Fibroblast of skin of scalp (primary cell): ENCODE measurements around the gene REV1.

ENCODE experiments used
- DNase-seq: peaks from one replicate; pipeline ENCODE4 v3.0.0-alpha.2; 2013

The REV1 gene

DNA sequence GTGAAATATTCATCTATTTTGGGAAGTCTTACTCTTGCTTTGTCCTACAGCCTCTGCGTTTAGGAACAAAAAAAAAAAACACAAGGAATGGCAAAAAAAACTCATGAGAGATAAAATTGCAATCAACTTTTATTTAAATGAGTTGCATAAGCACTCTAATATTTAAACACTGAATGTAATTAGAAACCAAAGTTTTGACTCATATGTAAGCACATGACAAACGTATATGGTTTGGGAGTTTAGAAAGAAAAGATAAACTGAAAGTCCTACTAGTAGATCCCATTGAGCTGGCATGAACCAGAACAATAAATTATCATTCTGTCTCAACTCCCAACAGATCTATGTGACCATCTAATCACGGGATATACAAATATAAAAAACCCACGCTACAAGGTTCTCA is 44.8 kb downstream of the REV1 start:
- DNase-seq, result no peak

DNA sequence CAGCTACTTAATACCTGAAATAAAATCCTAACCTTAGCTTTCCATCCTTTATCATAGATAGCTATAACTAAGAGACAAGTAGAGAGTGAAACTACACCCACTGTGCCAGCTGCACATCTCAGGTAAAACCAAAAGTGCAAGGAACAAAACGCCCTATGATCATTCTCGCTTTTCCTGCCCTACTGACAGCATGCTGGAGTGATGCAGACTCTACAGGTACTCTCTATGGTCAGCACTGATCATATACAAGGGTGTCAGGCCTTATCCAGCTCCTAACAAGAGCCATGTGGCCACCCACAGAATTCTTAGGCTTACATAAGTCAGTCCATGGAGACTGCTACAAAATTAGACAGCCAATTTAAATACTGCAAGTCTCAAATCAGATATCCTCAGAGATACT is 45.6 kb downstream of the REV1 start:
- no peak for DNase-seq

DNA sequence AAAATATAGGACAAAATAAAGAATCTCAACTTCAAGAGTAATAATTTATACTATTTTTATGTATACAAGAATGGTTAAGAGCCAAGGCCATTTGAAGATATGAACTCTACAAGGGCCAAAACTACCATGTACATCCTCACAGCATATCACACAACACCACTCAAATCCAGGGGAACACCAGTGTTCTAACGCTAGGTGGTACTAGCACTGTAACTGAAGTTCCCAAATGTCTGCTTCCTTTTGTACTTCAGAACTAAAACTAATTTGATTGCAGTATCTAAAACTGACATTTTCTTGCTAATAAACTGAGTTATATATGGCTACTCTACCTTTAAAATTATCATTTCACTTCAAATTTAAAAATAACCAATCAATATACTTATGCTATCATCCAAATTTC is 47.0 kb downstream of the REV1 start:
- DNase-seq, result no peak

DNA sequence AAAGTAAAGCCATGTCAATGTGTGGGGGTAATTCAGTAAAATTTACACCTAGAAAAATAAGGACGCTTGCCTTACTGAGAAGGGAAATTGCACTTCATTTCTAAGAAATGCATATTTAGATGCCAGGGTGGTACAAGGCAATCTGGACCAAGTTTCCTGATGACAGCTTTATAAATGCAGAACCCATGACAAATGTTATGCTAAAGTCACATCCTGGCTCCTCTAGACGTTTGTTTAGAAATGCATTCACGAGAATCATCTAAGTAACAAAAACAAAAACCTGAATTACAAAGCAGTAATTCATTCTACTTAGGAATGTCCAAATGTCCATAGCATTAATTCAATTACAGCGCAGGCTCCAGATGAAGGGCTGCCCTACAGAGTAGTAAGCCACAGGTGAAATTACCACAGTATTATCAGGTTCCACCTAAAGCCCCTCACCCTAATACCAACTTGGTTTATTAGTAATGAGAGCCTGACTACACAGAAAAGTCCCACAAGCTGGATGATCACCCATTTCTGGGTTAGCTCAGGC is 49.8 kb downstream of the REV1 start:
- no peak for DNase-seq

DNA sequence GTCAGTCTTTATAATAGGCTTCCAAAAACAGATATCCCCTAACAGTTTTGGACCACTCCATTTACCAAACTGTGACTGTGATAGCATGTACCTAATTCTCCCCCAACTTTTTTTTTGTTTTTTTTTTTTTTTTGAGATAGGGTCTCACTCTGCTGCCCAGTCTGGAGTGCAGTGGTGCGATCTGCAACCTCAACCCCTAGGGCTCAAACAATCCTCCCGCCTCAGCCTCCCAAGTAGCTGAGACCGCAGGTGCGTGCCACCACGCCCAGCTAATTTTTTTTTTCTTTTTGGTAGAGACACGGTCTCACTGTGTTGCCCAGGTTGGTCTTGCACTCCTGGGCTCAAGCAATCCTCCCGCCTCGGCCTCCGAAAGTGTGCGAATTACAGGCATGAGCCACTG is 52.9 kb downstream of the REV1 start:
- no peak for DNase-seq

DNA sequence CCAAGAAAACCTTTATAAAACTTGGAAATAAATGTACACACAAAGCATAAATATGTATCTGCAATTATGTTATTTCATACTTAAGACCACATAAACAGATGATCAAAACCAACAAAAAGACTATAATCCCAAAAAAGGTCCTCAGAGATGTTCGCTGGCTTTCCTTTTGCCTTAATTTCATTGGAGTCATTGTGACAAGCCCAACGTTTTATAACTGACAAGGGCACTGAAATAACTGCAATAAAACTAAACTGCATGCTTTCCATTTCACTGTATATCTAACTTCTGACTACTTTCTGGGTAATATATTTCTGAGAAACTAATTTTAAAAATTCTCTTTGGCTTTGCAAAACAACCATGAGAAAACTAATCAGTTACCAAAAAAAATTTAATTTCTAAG is 56.5 kb downstream of the REV1 start:
- DNase-seq, result no peak

DNA sequence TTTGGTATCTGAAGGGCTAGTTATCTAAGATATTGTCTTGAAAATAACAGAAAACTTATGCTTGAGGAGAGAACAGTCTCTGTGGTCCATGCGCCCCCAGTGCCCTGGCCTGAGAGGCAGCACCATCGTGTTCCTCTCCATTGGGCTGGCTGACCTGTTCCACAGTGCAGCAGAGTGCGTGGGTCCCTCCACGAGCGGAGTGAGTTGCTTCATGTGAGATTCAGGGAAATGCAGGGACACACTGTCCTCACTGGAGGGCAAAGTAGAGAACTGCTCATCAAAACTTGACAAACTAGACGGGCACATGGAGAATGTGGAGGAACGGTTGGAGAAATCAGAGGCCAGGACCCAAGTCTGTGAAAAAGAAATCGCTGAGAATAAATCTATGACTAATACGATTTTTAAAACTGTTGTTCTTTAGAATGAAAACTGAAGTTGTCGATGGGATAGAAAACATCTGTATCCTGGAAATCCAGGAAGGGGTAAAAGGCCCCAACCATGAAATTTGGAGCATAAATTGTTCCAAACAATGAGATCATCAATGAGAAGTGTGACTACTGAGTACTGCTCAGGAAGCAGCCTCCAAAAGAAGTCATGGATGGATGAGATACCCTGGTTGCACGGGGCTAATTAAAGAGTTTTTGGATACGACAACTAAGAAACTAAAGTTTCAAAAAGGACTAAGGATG is 58.1 kb downstream of the REV1 start:
- DNase-seq, result no peak

DNA sequence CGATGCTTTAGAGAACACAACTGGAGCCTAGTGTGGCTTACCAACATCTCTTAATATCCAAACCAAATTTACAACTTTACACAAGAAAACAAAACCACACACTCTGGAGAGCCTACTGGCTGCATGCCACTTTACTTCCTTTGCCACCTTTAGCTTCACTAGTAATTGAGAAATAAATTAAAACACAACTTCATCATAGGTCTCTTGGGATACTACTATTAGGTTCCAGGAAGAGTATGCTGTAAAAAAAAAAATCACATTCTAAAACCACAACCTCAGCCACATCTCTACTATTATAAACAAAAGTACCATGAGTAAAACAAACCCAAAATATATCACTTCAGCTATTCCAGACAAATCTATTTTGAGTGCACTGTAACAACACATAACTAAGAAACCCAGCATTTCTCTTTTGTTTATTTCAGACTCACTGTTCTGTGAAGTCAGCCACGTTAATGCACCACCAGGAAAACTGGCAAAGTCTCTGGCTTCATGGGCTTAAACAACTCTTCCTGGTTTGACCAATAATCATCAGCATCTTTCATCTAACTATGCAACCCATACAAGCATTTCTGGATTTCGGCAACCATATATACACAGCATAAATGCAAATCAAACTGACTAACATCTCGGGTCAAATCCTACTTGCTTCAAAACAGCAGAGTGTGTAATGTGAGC is 59.1 kb downstream of the REV1 start:
- peak; percentile 14 for DNase-seq

DNA sequence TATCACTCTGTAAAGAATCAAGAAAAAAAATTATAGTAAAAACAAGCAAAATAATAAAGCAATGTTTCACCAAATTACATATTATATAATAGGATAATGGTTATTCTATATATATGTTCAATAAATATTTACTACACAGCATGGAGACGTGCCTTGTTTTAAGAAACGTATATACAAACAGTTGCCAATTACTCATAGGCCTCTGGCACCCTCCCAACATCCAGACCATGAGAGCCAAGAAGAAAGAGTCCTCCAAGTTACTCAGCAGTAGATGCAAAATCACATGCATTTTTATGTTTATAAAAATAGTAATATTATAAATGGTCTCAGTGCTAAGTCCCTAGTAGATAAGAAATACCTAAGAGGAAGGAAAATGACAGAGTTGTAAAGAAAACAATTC is 64.8 kb downstream of the REV1 start:
- DNase-seq, result peak; percentile 50

DNA sequence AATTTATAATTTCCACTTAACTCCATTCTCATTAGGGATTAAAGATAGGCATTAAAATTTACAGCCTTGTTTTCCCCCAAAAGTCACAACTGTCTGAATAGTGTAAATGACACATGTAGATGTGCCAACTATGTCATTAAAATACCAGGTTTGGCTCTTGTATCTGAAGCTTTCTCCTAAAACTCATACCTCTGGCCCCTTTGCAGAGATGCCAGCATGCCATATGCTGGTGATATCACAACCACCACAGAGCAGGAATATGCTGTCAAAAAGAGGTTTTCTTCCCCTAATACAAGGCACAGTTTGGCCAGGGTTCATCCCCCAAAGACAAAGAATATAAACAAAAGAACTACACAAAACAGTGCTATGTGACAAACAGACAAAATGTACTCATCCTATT is 65.4 kb downstream of the REV1 start:
- no peak for DNase-seq

DNA sequence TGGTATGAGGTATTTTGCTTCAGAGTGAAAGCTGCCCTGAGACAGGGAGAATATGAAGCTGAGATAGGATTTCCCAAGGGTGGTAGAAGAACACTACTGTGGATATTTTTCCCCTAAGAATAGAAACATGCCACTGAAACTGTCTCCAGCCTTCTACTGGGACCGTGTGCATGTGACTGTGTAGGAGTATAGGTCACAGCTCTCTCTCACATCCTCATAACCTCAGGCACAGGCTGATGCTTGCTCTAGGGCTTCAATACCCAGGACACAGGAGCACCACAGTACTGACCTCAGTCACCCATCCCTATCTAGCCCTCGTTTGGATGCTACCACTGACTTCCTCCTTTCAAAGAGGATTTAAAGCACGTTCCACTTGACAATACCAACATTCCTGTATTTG is 67.2 kb downstream of the REV1 start:
- DNase-seq, result no peak

DNA sequence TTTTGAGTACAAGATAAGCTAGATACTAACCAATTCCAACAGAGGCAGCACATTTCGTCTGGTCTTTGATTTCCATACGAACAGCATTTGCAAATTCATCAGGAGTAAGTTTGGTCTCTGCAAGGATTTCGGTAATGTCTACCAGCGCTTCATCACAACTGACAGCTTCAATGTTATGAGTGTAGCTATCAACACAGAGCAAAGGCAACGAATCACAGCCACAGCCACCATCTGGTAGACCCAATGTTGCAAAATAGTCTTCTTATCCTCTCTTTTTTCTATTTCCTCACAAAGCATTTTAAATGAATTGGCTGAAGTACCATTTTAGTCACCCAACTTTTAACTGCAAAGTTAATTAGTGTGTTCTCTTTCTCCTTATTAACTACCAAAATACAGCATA is 68.3 kb downstream of the REV1 start:
- DNase-seq, result no peak

DNA sequence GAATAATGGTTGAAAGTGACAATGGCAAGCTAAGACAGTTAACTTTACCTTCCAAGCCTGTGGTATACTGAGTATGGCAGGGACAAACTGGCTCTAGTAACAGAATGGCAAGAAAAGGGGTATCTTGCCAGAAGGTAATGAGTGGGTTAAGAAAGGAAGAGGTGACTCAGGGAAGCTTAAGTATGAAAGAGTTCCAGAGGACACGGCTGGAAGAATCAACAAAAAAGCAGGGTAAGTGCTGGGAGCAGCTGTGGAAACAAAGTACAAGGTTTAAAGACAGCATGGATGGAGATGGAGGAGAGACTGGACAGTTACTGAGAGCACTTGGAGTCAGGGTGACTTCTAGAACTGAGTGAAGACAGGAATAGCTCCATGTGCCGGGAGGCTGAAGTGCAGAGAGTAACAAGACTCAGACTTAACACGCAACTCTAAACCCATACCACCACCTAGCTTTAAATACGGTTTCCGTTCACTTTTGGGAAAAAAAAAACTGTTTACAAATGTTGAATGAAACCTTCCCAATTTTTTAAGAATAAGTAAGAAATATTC is 69.0 kb downstream of the REV1 start:
- DNase-seq, result no peak

DNA sequence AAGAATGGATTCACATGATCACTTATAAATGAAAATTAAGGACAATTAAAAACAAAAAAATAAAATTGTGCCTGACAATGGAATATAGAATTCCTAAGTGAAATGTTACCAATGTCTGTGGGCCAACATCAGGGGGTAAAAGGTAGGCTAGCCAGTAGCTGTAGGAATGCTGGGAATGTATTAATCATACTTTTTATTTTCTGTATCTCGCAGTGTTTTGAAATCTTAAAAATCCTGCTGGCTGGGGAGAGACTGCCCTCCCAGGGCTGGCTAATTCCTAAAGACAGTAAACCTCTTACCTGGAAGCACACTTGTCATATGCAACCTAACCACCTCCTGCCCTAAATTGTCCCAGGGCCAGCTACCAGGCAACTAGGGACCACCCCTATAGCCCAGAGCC is 69.8 kb downstream of the REV1 start:
- peak; percentile 18 for DNase-seq

DNA sequence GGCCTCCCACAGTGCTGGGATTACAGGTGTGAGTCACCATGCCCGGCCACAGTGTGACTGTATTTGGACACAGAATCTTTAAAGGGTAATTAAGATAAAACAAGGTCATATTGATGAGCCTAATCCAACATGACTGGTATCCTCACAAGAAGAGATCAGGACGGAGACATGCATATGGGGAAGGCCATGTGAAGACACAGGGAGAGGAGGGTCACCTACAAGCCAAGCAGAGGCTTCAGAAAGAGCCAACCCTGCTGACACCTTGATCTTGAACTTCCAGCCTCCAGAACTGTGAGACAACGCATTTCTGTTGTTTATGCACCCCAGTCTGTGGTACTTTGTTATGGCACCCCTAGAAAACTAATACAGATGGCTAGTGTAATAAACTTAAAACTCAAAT is 72.4 kb downstream of the REV1 start:
- no peak for DNase-seq

DNA sequence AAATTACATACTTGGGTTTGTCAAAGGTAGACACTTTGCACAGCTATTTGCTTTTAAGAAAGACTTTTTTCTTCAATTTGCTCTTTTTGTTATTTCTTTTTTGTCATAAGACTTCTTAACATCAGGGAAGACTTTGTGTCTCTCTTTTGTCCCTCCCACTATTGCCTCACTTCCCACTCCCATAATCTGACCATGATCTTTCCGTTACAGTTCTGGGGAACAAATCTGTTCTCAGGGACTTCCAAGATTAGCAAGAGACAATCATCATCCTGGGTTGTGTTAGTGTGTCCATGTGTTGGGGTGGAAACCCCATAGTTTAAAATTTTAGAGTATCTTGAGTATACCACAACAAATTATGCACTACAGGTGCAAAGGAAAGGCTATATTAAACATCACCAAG is 75.3 kb downstream of the REV1 start:
- no peak for DNase-seq

DNA sequence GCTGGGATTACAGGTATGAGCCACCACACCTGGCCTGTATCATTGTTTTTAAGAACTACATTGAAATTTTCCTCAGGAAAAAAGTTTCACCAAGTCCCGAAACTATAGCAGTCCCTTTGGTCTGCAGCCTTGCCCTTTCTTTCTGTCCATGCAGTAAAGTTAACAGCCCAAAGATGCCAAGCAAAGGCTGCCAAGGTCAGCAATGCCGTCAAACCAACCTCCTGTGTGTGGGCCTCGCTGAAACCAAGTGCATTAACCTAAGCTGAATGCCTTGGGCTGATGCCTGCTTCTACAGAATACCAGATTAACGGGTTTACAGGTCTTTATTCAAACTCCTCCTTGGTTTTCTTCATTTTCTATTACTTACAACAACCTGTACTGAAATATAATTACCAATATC is 79.5 kb downstream of the REV1 start:
- no peak for DNase-seq

DNA sequence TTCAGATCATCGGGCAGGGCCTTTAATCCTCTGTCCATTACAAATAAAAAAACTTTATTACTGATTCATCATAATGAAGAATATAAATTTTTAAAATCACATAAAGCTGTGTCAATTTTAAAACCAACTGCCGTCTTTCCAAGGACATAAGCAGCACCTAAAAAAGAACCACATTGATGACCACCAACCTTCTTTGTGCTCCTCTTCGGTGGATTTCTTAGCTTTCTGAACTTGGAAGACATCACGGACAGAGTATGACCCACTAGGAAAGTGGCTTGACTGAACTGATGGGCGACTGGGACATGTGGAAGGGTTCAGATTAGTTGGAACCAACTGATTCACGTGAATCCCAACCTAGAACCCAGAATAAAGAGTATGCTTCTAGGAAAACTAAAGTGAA is 83.7 kb downstream of the REV1 start:
- no peak for DNase-seq

DNA sequence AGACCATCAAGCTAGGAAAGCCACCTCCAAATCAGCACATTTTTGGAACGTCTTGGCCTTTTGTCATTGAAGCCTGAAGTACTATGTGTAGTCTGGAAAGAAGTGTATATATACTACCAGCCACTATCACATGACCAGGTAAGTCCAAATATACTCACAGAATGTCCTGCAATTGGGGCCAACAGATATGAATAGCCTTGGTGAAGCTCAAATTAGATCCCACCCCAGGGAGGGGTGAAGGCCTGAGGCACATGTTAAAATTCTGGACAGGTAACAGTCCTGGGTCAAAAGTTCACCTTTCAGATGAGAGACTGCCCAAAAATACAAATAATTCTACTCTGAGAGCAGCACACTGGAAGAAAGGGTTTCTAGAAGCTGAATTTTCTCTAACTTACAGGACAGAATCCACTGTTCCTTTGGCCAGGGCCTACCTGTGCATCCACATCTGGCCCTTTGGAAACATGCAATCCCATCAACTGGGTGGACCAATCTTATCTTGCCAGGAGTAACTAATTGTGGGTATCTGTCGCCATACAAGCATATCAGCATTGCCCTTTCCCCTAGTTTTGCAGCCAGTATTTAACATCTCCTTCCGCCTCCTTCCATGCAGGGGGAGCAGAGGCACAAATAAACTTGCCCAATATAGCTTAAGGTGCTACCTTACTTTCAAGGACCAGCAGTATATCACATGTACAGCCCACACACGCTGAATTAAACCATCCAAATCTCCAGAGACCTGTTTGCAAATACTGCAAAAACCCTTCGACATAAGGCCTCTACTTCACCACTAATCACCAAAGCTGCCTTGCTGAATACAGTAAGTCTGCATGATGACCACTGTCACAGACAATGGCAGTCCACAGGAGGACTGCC is 84.8 kb downstream of the REV1 start:
- DNase-seq, result no peak

DNA sequence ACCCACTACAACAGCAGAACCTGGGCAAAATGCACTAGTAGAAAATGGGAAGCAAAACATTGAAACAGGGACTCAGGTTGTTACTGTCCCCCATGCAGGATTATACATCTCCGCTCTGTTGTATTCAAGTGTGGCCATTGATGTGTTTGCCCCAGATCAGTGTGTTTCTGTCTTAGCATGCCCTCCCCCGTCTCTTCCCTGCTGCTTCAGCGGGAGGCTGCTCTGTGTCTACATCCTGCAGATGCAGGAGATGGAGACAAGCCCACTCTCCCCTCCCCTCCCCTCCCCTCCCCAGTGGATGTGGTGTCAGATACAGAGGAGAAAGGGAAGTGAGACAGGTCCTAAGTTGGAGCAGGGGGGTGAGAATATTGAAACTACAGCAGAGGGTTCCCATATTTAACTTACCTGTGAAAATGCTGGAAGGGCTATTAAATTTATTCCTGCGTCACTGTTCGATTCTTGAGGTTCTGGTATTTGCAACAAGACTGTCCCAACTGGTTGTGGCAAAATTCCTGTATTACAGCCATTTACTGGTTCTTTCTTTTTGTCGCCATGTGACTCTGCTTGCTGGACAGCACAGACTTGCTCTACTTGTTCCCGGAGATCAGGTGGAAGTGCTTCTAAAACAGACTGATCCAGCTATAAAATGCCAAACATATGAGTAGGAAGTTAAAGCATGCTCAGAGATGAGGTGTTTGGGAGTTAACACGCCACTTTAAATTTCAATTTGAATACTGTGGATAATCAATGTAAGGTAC is 85.6 kb downstream of the REV1 start:
- DNase-seq, result no peak

DNA sequence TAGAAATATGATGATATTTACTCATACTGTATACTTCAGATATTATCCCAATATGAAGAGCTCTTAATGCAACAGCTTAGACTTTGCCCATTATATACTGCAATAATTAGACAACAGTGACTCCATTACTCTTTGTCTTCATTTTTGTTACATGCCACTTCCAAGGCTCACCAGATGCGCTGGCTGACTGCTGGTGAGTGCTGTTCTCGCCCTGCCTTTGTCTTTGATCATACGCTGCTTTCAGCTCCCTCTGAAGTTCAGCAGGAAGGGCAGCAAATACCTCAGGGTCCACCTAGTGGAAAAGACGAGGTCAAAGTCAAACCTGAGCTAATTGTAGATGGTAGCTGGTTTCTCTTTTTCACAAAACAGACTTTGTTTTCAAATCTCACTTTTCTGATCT is 86.3 kb downstream of the REV1 start:
- DNase-seq, result no peak

DNA sequence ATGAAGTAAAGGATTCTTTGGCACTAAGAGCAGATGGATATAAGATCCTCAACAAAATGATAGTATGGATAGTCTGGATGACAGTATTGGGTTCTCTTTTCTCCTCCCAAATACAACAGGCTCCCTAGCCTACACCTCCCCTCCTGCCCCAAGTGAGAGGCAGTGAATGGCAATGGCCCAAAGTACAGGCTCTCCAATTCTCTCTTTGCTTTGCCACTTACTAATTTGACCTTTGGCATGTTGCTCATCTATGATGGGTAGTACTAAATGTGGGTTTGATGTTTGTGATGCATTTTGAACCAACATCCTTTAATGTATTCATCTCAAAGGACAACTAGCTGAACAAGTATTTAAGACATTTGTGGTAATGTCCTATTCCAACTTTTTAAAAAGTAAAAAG is 86.7 kb downstream of the REV1 start:
- DNase-seq, result no peak
